NT2/D1 (cell line): ENCODE data around the gene ALB.

Experiments used
- SUZ12 ChIP-seq: IDR thresholded peaks from 2 replicates; pipeline ENCODE4 v1.6.1; 2011; ENCODE audit not compliant: insufficient read length, insufficient read depth; ENCODE audit errors: extremely low read depth
- YY1 ChIP-seq: IDR thresholded peaks from 2 replicates; pipeline ENCODE4 v1.6.1; 2011; ENCODE audit not compliant: insufficient read length, insufficient read depth
- ZNF274 ChIP-seq: IDR thresholded peaks from 2 replicates; pipeline ENCODE4 v1.6.1; 2011; ENCODE audit warnings: mild to moderate bottlenecking, low read depth, low read length

DNA sequence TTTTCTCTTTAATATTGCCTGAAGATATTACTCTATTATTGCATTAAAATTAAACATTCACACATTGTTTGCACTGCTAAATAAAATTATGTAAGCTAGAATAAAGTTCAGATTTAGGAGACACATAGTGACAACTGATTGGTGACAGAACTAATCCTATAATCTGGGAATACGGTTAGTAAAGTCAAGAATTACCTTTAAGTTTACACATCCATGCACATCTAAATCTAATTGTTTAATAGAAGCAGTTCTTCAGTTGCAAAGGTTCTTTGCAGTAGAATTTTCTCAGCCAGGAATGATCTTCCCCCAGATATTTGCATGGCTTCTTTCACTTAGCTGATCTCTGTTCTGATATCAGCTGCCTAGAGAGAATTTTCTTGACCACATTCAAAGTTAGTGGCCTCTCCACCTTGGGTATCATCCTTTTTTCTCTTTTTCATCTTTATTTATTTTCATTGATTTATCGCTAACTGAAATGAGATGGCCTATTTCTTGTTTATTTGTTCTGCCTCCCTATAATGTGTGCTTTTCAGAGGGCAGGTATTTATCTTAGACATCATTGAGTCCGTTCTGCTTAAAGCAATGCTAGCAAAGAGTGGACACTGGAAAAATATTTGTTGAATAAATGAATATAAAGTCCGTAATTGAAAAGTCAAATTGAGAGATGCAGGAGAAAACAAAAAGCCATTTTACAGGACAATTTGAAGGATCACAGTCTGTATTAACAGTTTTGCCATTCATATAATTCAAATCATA lies 44.5 kb downstream of the ALB start:
- TF ChIP-seq ZNF274 = no peak
- TF ChIP-seq YY1 = no peak
- TF ChIP-seq SUZ12 = no peak
